Gastroesophageal sphincter (tissue), 3 donors: ENCODE data around the gene ACTN2.

ENCODE experiments used
- POLR2A ChIP-seq, 2 donors: fragments of 450-650 bp; IDR thresholded peaks; one replicate each; pipeline ENCODE4 v1.6.1; 2017; ENCODE audit warnings: antibody characterized with exemption in 2 of 2, mild to moderate bottlenecking in 2 of 2, moderate library complexity in 1 of 2
- POLR2AphosphoS5 ChIP-seq: sonication (generic); formaldehyde crosslinking; IDR thresholded peaks from one replicate; pipeline ENCODE4 v1.6.1; 2017; ENCODE audit warnings: antibody characterized with exemption
- TF ChIP-seq, protein P1 (sequence below), 4 experiments: fragments of 200-600 bp in 2 of 4; fragments of 450-650 bp in 2 of 4; sonication (generic) in 1 of 4; IDR thresholded peaks; one replicate each; pipeline ENCODE4 v1.5.1; 2017 to 2019; ENCODE audit warnings: antibody characterized with exemption in 4 of 4, mild to moderate bottlenecking in 2 of 4, moderate library complexity in 2 of 4

GRCh38 chr1:236681219-236681618 lies 5.1 kb upstream of the ACTN2 start:
- TF ChIP-seq, protein P1, sequence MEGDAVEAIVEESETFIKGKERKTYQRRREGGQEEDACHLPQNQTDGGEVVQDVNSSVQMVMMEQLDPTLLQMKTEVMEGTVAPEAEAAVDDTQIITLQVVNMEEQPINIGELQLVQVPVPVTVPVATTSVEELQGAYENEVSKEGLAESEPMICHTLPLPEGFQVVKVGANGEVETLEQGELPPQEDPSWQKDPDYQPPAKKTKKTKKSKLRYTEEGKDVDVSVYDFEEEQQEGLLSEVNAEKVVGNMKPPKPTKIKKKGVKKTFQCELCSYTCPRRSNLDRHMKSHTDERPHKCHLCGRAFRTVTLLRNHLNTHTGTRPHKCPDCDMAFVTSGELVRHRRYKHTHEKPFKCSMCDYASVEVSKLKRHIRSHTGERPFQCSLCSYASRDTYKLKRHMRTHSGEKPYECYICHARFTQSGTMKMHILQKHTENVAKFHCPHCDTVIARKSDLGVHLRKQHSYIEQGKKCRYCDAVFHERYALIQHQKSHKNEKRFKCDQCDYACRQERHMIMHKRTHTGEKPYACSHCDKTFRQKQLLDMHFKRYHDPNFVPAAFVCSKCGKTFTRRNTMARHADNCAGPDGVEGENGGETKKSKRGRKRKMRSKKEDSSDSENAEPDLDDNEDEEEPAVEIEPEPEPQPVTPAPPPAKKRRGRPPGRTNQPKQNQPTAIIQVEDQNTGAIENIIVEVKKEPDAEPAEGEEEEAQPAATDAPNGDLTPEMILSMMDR (IDR thresholded peaks at IDR 0.05) = no peak
- TF ChIP-seq POLR2A (IDR thresholded peaks at IDR 0.05) (no peak), POLR2AphosphoS5 (no peak)
